ENCODE data around the gene SALL2.
"Not testable (repeated sequence)": the region's sequence is repeated elsewhere in the genome, so short reads cannot be mapped to it uniquely, and the experiment has no call there.

The SALL2 gene

GRCh38 chr14:21525962-21526671, at the start of gene SALL2:
TSS of gene SALL2 (minus strand) at chr14:21526346. CDS start at chr14:21526127, 219 bp downstream.
- peak; percentile 62 for DNase-seq (ENCODE audit: low read depth)

- no peak for DNase-seq (ENCODE audit: low read depth)
Measured at GRCh38 chr14:21575661-21576060, 49.5 kb upstream of the SALL2 start.

DNA sequence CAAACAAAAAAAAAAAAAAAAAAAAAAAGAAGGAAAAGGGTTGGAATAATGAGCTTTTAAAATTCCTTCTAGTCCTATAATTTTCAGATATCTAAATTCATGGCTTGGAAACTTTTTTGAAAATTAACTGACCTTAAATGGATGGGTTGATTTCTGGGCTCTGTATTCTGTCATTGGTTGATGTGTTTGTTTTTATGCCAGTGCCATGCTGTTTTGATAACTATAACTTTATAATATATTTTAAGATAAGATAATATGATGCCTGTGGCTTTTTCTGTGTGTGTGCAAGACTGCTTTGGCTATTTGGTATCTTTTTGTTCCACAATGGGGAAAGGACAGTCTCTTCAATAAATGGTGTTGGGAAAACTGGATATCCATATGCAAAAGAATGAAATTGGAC, 46.5 kb upstream of the SALL2 start:
- no peak for DNase-seq (ENCODE audit: low read depth)

- no peak for DNase-seq (ENCODE audit: low read depth)
Measured at GRCh38 chr14:21558703-21559170, 32.6 kb upstream of the SALL2 start.

- DNase-seq (ENCODE audit: low read depth), result peak; percentile 46
Measured at GRCh38 chr14:21557084-21557901, 31.1 kb upstream of the SALL2 start.

- DNase-seq (ENCODE audit: low read depth), result no peak
Measured at GRCh38 chr14:21556378-21557083, 30.4 kb upstream of the SALL2 start.

GRCh38 chr14:21553266-21553665, 27.1 kb upstream of the SALL2 start:
- DNase-seq (ENCODE audit: low read depth), result no peak

DNA sequence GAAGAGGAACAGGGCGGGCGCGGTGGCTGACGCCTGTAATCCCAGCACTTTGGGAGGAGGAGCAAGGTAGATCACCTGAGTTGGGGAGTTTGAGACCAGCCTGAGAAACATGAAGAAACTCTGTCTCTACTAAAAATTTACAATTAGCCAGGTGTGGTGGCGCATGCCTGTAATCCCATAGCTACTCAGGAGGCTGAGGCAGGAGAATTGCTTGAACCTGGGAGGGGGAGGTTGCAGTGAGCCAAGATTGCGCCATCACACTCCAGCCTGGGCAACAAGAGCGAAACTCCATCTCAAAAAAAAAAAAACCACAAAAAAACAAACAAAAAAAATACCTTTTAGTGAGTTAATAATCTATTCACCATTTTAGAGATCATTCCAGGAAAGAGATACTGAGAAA, 18.4 kb upstream of the SALL2 start:
- not testable (repeated sequence) for DNase-seq (ENCODE audit: low read depth)

DNA sequence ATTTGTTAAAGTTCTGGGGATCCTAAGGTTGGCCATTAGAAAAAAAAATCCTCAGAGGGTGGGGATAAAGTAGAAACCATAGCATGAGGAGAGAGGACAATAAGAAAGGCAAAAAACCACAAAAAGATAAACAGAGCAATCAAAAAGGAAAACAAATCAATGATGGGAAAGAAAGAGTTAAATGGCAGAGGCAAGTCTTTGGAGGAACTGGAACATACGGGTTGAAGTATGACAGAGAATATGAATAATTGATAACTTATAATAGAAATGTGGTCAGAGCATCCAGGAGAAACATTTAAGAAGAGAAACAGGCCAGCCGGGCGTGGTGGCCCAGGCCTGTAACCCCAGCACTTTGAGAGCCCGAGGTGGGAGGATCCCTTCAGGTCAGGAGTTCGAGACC, 17.8 kb upstream of the SALL2 start:
- no peak for DNase-seq (ENCODE audit: low read depth)

DNA sequence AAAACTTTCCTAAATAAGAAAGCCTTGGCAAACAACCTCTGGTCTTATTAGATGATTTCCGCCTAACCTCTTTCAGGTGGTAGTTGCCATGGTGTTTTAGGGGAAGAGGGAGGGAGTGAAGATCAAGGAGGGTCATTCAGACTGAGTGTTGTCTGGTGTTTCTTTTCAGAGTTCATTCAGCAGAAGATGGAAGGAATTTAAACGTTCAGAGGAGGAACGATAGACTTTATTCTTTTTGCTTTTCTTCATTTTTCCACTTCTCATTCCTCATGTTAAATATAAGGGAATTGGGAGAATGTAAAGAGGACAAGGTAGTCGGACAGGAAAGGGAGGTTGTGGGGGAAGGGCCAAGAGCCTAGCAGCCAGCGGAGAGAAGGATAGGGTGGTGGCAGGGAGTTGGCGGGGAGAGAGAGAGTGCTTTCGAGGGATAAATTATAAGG, 17.4 kb upstream of the SALL2 start:
- DNase-seq (ENCODE audit: low read depth), result no peak

GRCh38 chr14:21541413-21542074, 15.4 kb upstream of the SALL2 start:
- DNase-seq (ENCODE audit: low read depth), result no peak

DNA sequence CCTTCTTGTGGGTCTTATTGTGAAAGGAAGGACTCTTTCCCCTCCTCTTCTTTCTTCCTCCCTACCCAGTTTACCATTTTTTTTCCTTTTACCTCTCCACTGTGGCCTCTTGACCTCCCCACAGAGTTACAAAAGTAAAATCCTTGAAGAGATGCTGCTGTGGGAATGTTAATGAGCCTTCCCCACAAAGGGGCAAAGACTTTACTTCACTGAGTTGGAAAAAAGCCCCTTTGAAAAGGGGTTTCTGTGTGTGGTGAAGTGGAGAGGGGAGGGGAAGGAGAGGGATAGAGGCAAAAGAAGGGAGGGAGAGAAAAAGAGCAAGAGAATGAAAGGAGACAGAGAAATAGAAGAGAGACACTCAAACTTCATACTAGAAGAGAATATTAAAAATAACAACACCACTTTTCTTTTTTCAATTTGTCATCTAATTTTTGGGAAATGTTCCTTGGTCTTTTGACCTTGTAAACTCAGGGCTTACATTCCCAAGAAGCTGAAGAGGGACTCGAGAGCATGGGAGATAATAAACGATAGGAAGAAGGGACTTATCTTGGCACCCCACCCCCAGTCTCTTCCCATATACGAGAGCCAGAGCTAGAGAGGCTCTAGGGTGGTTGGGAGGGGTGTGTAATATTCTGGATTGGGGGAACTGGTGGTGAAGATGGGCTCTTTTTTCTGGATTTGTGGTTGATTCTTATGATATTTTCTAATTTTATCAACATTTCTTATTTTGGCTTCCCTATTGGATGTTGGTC, 13.2 kb upstream of the SALL2 start:
- no peak for DNase-seq (ENCODE audit: low read depth)

GRCh38 chr14:21537090-21537424, 10.9 kb upstream of the SALL2 start:
- no peak for DNase-seq (ENCODE audit: low read depth)

- DNase-seq (ENCODE audit: low read depth), result no peak
Measured at GRCh38 chr14:21536418-21537089, 10.4 kb upstream of the SALL2 start.

DNA sequence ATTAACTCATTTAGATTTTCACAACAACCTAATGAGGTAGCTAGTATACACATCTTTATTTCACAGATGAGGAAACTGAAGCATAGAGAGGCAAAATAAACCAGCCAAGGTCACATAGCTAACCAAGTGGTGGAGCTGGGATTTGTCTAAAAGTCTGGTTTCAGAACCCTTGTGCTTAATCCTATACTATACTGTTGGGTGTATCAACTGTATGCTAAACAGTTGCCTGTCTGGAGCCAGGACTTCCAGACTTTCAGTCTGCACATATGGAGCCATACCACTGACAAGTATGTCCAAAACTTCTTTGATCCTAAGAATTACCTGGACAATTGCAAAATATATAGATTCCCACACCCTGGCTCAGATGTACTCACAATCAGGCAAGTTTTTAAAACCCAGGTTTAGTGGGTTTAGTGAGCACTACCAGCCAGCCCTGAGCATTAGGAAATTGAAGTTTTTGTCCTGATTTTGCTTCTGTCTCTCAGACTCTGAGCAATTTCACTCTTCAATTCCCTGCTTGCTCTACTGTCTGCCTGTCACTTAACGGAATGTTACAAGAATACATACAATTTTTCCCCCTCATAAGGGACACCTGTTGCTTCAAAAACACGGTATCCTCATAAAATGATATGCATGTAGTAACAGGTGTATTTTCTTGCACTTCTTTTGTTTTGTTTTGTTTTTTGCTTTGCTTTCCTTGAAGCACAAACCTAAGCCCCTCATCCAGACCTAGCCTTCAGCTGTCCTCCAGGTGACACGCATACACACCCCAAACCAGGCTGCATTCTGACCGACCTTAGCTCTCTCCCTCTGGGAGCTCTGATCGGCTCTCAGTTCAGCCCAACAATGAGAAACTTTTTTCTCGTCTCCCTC, 9.6 kb upstream of the SALL2 start:
- no peak for DNase-seq (ENCODE audit: low read depth)

- DNase-seq (ENCODE audit: low read depth), result no peak
Measured at GRCh38 chr14:21534576-21534975, 8.4 kb upstream of the SALL2 start.

GRCh38 chr14:21533294-21533693, 7.1 kb upstream of the SALL2 start:
- no peak for DNase-seq (ENCODE audit: low read depth)

DNA sequence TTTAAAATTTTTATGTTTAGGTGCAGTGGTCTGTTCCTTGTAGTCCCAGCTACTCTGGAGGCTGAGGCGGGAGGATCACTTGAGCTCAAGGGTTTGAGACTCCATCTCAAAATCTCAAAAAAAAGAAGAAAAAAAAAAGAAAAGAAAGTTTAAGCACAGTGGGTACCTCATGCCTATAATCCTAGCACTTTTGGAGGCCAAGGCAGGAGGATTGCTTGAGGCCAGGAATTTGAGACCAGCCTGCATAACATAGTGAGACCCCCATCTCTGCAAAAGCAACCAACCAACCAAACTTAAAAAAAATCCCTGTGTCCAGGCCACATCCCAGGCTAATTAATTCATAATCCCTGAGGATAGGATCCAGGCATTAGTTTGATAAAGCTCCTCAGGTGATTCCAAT, 3.4 kb upstream of the SALL2 start:
- DNase-seq (ENCODE audit: low read depth), result no peak

DNA sequence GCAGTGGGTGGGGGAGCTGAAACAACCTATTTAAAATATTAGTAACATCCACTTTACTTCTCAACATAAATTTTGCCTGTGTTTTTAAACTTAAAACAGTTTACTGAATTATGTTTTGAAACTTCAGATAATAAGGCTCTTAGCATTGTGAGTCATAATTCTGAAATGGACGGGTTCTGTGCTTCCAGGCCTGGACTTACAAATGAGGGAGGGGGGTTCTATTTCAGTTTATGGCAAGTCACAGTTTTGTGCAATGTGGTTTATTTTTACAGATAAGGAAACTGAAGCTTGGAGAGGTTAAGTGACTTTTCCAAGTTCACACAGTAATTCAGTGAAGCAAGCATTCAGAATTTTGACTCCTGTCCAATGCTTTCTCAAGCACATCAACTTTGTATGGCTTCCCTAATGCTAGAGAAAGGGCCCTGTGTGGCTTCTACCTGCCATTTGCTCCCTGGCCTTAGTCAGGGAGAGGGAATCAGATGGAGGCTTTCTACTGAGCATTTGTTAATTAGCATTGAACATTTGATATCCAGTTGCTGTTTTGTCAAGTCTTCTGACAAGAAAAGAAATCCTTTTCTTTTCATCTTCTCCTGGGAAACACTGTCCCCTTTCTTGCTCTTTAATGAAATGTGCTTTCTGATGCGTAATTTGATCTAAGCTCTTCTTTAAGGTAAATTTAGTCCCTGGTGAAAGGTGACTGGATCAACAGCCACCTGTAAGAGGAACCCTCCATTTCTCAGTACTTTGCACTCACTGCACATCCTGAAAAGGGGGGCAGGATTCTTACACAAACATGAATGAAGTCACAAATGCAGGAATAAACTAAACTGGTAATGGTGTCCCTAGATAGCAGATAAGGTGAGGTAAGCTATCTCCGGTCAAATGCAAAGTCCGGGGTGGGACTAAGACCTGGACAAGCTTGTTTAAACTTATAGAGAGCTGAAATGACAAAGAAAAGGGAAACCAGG, 2.5 kb upstream of the SALL2 start:
- no peak for DNase-seq (ENCODE audit: low read depth)

Data from activated T-cell treated with anti-CD3 and anti-CD28 coated beads for 48 hours (primary cell).